Kasumi-1 (cell line): ENCODE results near the gene SLC1A6.
A peak's percentile ranks its signal among the peaks of the same experiment; 100 is the strongest.
"Not testable (repeated sequence)": the region's sequence is repeated elsewhere in the genome, so short reads cannot be mapped to it uniquely, and the experiment has no call there.

Experiments
- DNase-seq, 2 experiments: peaks; one replicate each; lab custom pipeline; 2025; lab: John Stamatoyannopoulos, UW

Gene SLC1A6

GRCh38 chr19:14979476-14980255 lies at the start of gene SLC1A6:
Gene SLC1A6, minus strand, starts transcription at chr19:14979864. Its CDS starts 6,954 bp downstream, at chr19:14972910.
- DNase-seq: no peak

- DNase-seq: no peak
These were observed 48.8 kb upstream of the SLC1A6 start for GRCh38 chr19:15028490-15028889.

DNA sequence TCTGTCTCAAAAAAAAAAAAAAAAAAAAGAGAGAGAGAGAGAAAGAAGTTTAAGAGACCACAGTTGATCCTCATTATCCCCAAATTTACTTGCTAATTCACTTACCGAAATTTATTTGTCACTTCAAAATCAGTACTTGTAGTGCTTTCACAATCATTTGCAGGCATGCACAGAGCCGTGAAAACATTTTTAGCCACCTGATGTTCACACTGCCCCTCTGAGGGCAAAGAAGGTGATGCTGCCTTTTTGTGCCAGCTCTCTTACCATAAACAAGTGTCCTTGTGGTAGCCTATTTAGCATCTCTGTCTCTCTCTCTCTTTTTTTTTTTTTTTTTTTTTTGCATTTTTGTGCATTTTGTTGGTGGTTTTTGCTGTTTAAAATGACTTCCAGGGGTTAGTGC lies 45.6 kb upstream of the SLC1A6 start:
- peak; percentile 9 to 31 for DNase-seq

- DNase-seq: no peak
These were observed 43.1 kb upstream of the SLC1A6 start for GRCh38 chr19:15022752-15023151.

GRCh38 chr19:15021286-15022007 lies 41.8 kb upstream of the SLC1A6 start:
- no peak for DNase-seq

DNA sequence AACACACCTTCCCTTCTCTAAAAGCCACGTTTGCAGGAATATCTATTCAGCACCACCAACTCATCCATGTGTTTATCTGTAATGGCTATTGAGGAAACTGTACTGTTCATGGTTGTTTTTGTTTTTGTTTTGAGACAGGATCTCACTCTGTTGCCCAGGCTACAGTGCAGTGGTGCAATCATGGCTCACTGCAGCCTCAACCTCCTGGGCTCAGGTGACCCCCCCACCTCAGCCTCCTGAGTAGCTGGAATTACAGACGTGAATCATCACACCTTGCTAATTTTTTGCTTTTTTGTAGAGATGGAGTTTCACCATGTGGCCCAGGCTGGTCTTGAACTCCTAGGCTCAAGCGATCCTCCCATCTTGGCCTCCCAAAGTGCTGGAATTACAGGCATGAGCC lies 39.2 kb upstream of the SLC1A6 start:
- DNase-seq: not testable (repeated sequence)

DNA sequence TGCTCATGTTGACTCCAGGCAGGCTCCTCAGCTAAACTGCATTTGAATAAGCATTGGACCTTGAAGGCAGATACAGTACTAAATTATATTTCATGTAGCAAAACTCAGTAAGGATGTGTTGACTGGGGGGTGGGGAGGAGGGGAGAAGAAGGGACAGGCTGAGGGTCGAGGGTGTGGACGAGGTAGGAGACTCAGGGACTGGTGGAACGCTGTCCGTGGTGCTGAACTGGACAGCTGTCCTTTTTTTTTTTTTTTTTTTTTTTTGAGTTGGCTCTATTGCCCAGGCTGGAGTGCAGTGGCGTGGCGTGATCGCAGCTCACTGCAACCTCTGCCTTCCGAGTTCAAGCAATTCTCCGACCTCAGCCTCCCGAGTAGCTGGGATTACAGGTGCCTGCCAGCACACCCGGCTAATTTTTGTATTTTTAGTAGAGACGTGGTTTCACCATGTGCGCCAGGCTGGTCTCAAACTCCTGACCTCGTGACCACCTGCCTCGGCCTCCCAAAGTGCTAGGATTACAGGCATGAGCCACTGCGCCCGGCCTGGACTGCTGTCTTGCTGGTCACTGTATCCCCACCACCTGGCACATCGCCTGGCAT lies 36.4 kb upstream of the SLC1A6 start:
- DNase-seq: peak in 1 of 2 experiments; percentile 0

- DNase-seq: peak in 1 of 2 experiments; percentile 1
These were observed 34.9 kb upstream of the SLC1A6 start for GRCh38 chr19:15014579-15014978.

DNA sequence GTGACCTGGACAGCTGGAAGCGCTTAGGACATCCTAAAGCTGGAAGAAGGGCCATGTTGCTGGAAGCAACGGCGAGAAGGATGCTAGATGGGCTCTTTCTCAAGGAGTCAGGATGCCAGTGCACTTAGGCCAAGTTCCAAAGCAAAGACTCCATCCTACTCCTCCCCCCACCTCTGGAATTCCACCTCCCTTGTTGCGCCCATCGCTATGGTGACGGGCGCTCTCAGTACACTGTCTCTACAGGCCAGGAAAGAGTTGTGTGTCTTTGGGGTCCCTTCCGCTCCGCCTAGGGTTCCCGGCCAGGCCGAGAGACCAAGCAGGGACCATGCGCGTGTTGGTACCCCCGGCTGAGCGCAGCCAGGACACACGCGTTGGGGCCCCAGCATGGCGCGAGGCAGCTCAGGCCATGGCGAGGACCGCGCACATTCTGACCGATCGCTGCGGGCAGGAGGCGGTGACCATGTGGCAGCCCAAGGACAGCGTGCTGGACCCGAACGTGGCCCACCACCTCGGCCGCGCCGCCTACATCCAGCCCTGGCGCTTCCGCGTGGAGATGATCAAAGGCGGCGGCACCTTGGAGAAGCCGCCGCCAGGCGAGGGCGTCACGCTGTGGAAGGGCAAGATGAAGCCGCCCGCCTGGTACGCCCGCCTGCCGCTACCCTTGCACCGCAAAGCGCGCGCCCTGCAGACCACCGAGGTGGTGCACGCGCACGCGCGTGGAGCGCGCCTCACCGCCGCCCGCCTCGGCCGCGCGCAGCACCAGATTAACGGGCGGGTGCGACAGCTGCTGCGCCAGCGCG lies 31.0 kb upstream of the SLC1A6 start:
- DNase-seq: no peak

DNA sequence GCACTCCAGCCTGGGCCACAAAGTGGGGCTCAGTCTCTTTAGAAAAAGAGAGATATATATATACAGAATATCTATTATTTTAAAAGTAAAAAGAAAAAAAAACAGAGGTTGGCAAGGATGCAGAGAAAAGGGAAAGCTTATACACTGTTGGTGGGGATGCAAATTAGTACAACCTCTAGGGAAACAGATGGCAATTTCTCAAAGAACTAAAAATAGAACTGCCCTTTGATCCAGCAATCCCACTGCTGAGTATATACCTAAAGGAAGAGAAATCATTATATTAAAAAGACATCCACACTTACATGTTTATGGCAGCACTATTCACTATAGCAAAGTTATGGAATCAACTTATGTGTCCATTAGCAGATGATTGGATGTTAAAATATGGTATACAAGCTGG lies 28.6 kb upstream of the SLC1A6 start:
- DNase-seq: no peak

- no peak for DNase-seq
These were observed 18.3 kb upstream of the SLC1A6 start for GRCh38 chr19:14997981-14998380.

- no peak for DNase-seq
These were observed 13.1 kb upstream of the SLC1A6 start for GRCh38 chr19:14992780-14993179.

- no peak for DNase-seq
These were observed 5.5 kb upstream of the SLC1A6 start for GRCh38 chr19:14985133-14985532.

- no peak for DNase-seq
These were observed 1.4 kb downstream of the SLC1A6 start for GRCh38 chr19:14978161-14978776.

DNA sequence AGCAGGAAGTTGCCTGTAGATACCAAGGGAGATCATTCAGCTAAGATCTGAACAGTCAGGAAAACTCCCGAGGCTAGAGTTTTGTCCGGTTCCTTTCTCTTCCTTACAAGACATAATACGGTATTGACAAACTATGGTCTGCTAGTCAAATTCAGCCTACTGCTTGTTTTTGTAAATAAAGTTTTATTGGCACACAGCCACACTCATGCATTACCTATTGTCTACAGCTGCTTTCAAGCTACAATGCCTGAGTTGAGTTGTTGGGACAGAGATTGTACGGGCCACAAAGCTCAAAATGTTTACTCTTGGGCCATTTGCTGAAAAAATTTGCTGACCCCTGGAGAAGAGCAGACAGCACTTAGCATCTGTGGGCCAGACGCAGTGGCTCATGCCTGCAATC lies 2.5 kb downstream of the SLC1A6 start:
- no peak for DNase-seq

DNA sequence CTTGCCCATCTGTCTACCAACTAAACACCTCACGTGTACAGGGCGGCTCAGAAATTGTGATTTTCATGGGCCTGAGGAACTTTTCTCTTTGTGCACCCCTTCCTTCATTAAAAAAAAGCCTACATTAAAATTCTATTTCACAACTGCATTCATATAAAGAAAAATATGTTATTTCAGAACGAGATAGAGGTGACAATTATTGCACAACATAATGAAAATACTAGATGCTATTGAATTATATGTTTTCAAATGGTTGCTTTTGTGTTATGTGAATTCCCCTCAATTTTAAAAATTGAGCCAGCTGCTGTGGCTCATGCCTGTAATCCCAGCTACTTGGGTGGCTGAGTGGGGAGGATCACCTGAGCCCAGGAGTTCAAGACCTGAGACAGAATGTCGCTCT lies 5.2 kb downstream of the SLC1A6 start:
- no peak for DNase-seq

DNA sequence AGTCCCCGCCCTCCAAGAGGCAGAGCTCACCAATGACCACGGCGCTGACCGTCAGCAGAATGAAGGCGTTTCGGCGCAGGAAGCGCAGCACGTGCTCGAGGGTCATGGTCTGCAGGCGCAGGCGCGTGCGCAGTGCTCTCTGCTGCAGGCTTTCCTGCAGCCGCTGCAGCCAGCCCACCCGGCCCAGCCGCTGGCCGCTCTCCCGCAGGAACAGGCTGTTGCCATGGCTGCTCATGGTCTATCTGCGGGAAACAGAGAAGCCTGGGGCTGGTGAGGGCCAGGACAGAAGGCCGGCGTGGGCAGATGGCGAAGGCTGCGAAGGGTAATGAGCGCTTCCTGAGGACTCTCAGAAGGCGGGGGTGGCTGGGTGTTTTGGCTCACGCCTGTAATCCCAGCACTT lies 7.0 kb downstream of the SLC1A6 start:
- DNase-seq: no peak

GRCh38 chr19:14971474-14971873 lies 8.2 kb downstream of the SLC1A6 start:
- no peak for DNase-seq

GRCh38 chr19:14968247-14968646 lies 11.4 kb downstream of the SLC1A6 start:
- no peak for DNase-seq

GRCh38 chr19:14961956-14962685 lies 17.5 kb downstream of the SLC1A6 start:
- no peak for DNase-seq

DNA sequence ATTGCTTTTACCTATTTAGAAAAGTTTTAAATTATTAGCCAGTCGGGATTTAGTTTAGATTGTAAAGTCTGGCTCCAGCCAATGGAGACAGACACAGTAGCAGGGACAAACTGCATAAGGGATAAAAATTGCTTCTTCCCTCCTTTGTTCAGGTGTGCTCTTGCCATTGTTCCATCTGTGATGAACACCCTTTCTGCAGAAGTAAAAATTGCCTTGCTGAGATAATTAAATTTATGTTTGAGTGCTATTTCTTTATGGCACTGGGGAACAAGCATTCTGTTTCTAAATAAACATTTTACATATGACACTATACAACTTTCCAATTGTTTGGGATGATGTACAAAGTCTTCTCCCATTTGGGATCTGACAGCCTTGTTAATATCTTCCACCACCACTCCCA lies 20.4 kb downstream of the SLC1A6 start:
- no peak for DNase-seq
